Peyer's patch (tissue), 4 donors: ENCODE data around the gene ARHGAP15.
A peak's percentile ranks its signal among the peaks of the same experiment; 100 is the strongest.

ENCODE experiments used
- POLR2A ChIP-seq, 2 donors: fragments of 450-650 bp; IDR thresholded peaks; one replicate each; pipeline ENCODE4 v1.5.1; 2017; ENCODE audit warnings: antibody characterized with exemption in 2 of 2, mild to moderate bottlenecking in 2 of 2, moderate library complexity in 2 of 2
- TF ChIP-seq, protein P1 (sequence below), 6 experiments: fragments of 450-650 bp in 4 of 6; fragments of 200-600 bp in 2 of 6; sonication (generic) in 1 of 6; IDR thresholded peaks; one replicate each; pipeline ENCODE4 v1.5.1; 2017 to 2019; ENCODE audit warnings: antibody characterized with exemption in 6 of 6, mild to moderate bottlenecking in 3 of 6, moderate library complexity in 1 of 6

DNA sequence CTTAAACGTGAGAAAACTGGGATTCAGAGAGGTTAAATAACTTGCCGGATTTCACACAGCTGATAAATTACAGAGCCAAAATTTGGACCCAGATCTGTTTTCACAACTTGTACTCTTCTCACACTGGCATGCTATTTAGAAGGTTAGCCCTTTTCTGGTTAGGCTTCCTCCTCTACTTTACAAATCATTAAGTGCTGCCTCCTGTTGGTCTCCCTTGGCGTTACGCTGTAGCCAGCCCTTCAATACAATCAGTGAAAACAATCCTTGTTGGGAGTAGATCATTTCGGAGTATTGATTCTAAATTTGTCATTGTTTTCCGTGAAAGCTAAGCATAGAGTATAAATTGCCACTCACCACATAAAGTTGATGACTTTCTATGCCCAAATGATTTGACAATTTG is 153.5 kb downstream of the ARHGAP15 start:
- TF ChIP-seq, protein P1, sequence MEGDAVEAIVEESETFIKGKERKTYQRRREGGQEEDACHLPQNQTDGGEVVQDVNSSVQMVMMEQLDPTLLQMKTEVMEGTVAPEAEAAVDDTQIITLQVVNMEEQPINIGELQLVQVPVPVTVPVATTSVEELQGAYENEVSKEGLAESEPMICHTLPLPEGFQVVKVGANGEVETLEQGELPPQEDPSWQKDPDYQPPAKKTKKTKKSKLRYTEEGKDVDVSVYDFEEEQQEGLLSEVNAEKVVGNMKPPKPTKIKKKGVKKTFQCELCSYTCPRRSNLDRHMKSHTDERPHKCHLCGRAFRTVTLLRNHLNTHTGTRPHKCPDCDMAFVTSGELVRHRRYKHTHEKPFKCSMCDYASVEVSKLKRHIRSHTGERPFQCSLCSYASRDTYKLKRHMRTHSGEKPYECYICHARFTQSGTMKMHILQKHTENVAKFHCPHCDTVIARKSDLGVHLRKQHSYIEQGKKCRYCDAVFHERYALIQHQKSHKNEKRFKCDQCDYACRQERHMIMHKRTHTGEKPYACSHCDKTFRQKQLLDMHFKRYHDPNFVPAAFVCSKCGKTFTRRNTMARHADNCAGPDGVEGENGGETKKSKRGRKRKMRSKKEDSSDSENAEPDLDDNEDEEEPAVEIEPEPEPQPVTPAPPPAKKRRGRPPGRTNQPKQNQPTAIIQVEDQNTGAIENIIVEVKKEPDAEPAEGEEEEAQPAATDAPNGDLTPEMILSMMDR (IDR thresholded peaks at IDR 0.05) = peak in 2 of 6 experiments; percentile 7 to 21
- TF ChIP-seq POLR2A (IDR thresholded peaks at IDR 0.05) = no peak
